SJSA1 (cell line): ENCODE measurements around the gene KMT5B. TPM values are rescaled to one million over a fixed set of nuclear protein-coding genes. Genes with fewer than 3 reads are reported as not detected.

ENCODE experiments used
- DNase-seq, 2 experiments: peaks; one replicate each; pipeline ENCODE4 v3.0.0-alpha.2; 2015 to 2020; ENCODE audit warnings: low spot score in 2 of 2, low read depth in 1 of 2
- H3K27ac ChIP-seq: fragments of 250-450 bp; sonication (Bioruptor Pico); 2 replicates; pipeline ENCODE4 v1.5.1; 2020; ENCODE audit warnings: mild to moderate bottlenecking, moderate library complexity
- H3K27me3 ChIP-seq: fragments of 250-450 bp; sonication (Bioruptor Pico); replicated peaks from 2 replicates; pipeline ENCODE4 v1.5.1; 2020; ENCODE audit warnings: mild to moderate bottlenecking, moderate library complexity
- H3K36me3 ChIP-seq: fragments of 250-450 bp; sonication (Bioruptor Pico); 2 replicates; pipeline ENCODE4 v1.5.1; 2020; ENCODE audit warnings: mild to moderate bottlenecking
- H3K4me1 ChIP-seq: fragments of 250-450 bp; sonication (Bioruptor Pico); replicated peaks from 2 replicates; pipeline ENCODE4 v1.6.1; 2021; ENCODE audit warnings: mild to moderate bottlenecking
- H3K4me3 ChIP-seq: fragments of 250-450 bp; sonication (Bioruptor Pico); 2 replicates; pipeline ENCODE4 v1.5.1; 2020; ENCODE audit warnings: mild to moderate bottlenecking
- H3K9me3 ChIP-seq: fragments of 250-450 bp; sonication (Bioruptor Pico); replicated peaks from 2 replicates; pipeline ENCODE4 v1.5.1; 2020; ENCODE audit warnings: mild to moderate bottlenecking
- total RNA-seq: library from RNA; depleted of rRNA; stranded (reverse); fragments of >200 nt; shearing (Covaris generic); gene quantifications from 2 replicates; pipeline ENCODE4 v1.2.3, GENCODE V29; 2014

Gene KMT5B
- total RNA-seq, 1 experiment from 2014 or later = 58.8 TPM

GRCh38 chr11:68212421-68213134 is 518 bp downstream of the KMT5B start:
- peaks cover 4% of the 10 kb centered on the region for H3K36me3 ChIP-seq
- DNase-seq = peak; percentile 77 to 90
- peak overlapping the region; percentile 76 for H3K4me3 ChIP-seq
- peaks cover 9% of the 10 kb centered on the region; the same call in 1 of the 2 replicates for H3K27me3 ChIP-seq
- peak overlapping the region; percentile 91 for H3K27ac ChIP-seq
- peaks cover 16% of the 10 kb centered on the region for H3K4me1 ChIP-seq
- H3K9me3 ChIP-seq = no peaks in the 10 kb centered on the region

- peaks cover 16% of the 10 kb centered on the region for H3K4me1 ChIP-seq
- no peak overlapping the region for H3K4me3 ChIP-seq
Measured at GRCh38 chr11:68211546-68211945, 1.6 kb downstream of the KMT5B start.

GRCh38 chr11:68206211-68206610 is 6.9 kb downstream of the KMT5B start:
- no peaks in the 10 kb centered on the region for H3K9me3 ChIP-seq
- peak in 1 of 2 experiments; percentile 68 for DNase-seq
- no peak overlapping the region for H3K27ac ChIP-seq
- no peaks in the 10 kb centered on the region for H3K36me3 ChIP-seq
- H3K4me3 ChIP-seq = no peak overlapping the region
- no peaks in the 10 kb centered on the region for H3K27me3 ChIP-seq
- H3K4me1 ChIP-seq = 0 out of 2 replicates have a peak, but pooled peaks cover 3% of the 10 kb centered on the region

More at GRCh38 chr11:68211546-68211945, 1.6 kb downstream of the KMT5B start:
- no peak for DNase-seq
- H3K9me3 ChIP-seq = no peaks in the 10 kb centered on the region
- H3K27ac ChIP-seq = no peak overlapping the region
- peaks cover 9% of the 10 kb centered on the region; the same call in 1 of the 2 replicates for H3K27me3 ChIP-seq
- peaks cover 4% of the 10 kb centered on the region for H3K36me3 ChIP-seq

GRCh38 chr11:68204402-68204801 is 8.7 kb downstream of the KMT5B start:
- no peaks in the 10 kb centered on the region for H3K36me3 ChIP-seq
- 0 out of 2 replicates have a peak, but pooled peaks cover 2% of the 10 kb centered on the region for H3K4me1 ChIP-seq
- DNase-seq = no peak
- no peak overlapping the region for H3K4me3 ChIP-seq
- H3K27ac ChIP-seq = no peak overlapping the region
- H3K9me3 ChIP-seq = no peaks in the 10 kb centered on the region
- H3K27me3 ChIP-seq = no peaks in the 10 kb centered on the region

- Histone ChIP-seq H3K4me1 (no peaks in the 10 kb centered on the region), H3K27me3 (no peaks in the 10 kb centered on the region), H3K36me3 (no peaks in the 10 kb centered on the region), H3K4me3 (no peak overlapping the region), H3K9me3 (no peaks in the 10 kb centered on the region), H3K27ac (no peak overlapping the region)
- DNase-seq = no peak
Measured at GRCh38 chr11:68202165-68202564, 10.9 kb downstream of the KMT5B start.

- no peak for DNase-seq
- H3K27ac ChIP-seq = no peak overlapping the region
- H3K4me3 ChIP-seq = no peak overlapping the region
- H3K9me3 ChIP-seq = no peaks in the 10 kb centered on the region
- H3K4me1 ChIP-seq = no peaks in the 10 kb centered on the region
- H3K27me3 ChIP-seq = no peaks in the 10 kb centered on the region
- H3K36me3 ChIP-seq = no peaks in the 10 kb centered on the region
Measured at GRCh38 chr11:68201492-68201891, 11.6 kb downstream of the KMT5B start.

- Histone ChIP-seq H3K27me3 (no peaks in the 10 kb centered on the region), H3K4me3 (no peak overlapping the region), H3K4me1 (no peaks in the 10 kb centered on the region), H3K9me3 (no peaks in the 10 kb centered on the region), H3K36me3 (no peaks in the 10 kb centered on the region), H3K27ac (no peak overlapping the region)
- no peak for DNase-seq
Measured at GRCh38 chr11:68200639-68201038, 12.5 kb downstream of the KMT5B start.

GRCh38 chr11:68199295-68199987 is 13.7 kb downstream of the KMT5B start:
- H3K4me3 ChIP-seq = no peak overlapping the region
- no peak for DNase-seq
- H3K9me3 ChIP-seq = no peaks in the 10 kb centered on the region
- H3K4me1 ChIP-seq = no peaks in the 10 kb centered on the region
- H3K27ac ChIP-seq = no peak overlapping the region
- no peaks in the 10 kb centered on the region for H3K36me3 ChIP-seq
- no peaks in the 10 kb centered on the region for H3K27me3 ChIP-seq

GRCh38 chr11:68196219-68196618 is 16.9 kb downstream of the KMT5B start:
- H3K36me3 ChIP-seq = no peaks in the 10 kb centered on the region
- no peak overlapping the region for H3K27ac ChIP-seq
- DNase-seq = no peak
- no peaks in the 10 kb centered on the region for H3K4me1 ChIP-seq
- no peaks in the 10 kb centered on the region for H3K9me3 ChIP-seq
- no peaks in the 10 kb centered on the region for H3K27me3 ChIP-seq
- no peak overlapping the region for H3K4me3 ChIP-seq

GRCh38 chr11:68194675-68195294 is 18.3 kb downstream of the KMT5B start:
- no peak for DNase-seq
- Histone ChIP-seq H3K4me3 (no peak overlapping the region), H3K36me3 (no peaks in the 10 kb centered on the region), H3K27me3 (no peaks in the 10 kb centered on the region), H3K27ac (no peak overlapping the region), H3K4me1 (no peaks in the 10 kb centered on the region), H3K9me3 (no peaks in the 10 kb centered on the region)

GRCh38 chr11:68193018-68193417 is 20.1 kb downstream of the KMT5B start:
- Histone ChIP-seq H3K27me3 (no peaks in the 10 kb centered on the region), H3K4me1 (no peaks in the 10 kb centered on the region), H3K4me3 (no peak overlapping the region), H3K9me3 (no peaks in the 10 kb centered on the region), H3K36me3 (0 out of 2 replicates have a peak, but pooled peaks cover 6% of the 10 kb centered on the region), H3K27ac (no peak overlapping the region)
- DNase-seq = no peak

GRCh38 chr11:68191661-68192579 is 21.2 kb downstream of the KMT5B start:
- Histone ChIP-seq H3K27ac (no peak overlapping the region), H3K4me1 (no peaks in the 10 kb centered on the region), H3K9me3 (no peaks in the 10 kb centered on the region), H3K4me3 (no peak overlapping the region), H3K36me3 (peaks cover 12% of the 10 kb centered on the region), H3K27me3 (no peaks in the 10 kb centered on the region)
- no peak for DNase-seq

- DNase-seq = no peak
- no peak overlapping the region for H3K27ac ChIP-seq
- H3K4me1 ChIP-seq = no peaks in the 10 kb centered on the region
- H3K36me3 ChIP-seq = peaks cover 23% of the 10 kb centered on the region
- no peaks in the 10 kb centered on the region for H3K27me3 ChIP-seq
- no peak overlapping the region for H3K4me3 ChIP-seq
- no peaks in the 10 kb centered on the region for H3K9me3 ChIP-seq
Measured at GRCh38 chr11:68189888-68190287, 23.2 kb downstream of the KMT5B start.
